Hepatocyte (in vitro differentiated cells): Measurements from ENCODE around the gene SCP2D1. TPM values are rescaled to one million over a fixed set of nuclear protein-coding genes. Genes with fewer than 3 reads are reported as not detected.

Experiments
- DNase-seq: peaks from one replicate; pipeline ENCODE4 v3.0.0-alpha.2; 2016; ENCODE audit warnings: low spot score
- H2AFZ ChIP-seq: fragments of 200-600 bp; sonication (generic); 2 replicates; pipeline ENCODE4 v1.6.0; 2016; ENCODE audit warnings: antibody characterized with exemption, mild to moderate bottlenecking
- H3K27ac ChIP-seq: fragments of 200-600 bp; sonication (generic); 2 replicates; pipeline ENCODE4 v1.5.1; 2016; ENCODE audit warnings: mild to moderate bottlenecking
- H3K27me3 ChIP-seq: fragments of 200-600 bp; sonication (generic); 2 replicates; pipeline ENCODE4 v1.6.1; 2016
- H3K36me3 ChIP-seq: fragments of 200-600 bp; sonication (generic); replicated peaks from 2 replicates; pipeline ENCODE4 v1.5.1; 2016; ENCODE audit warnings: low read depth; ENCODE audit not compliant: insufficient read depth
- H3K4me1 ChIP-seq: fragments of 200-600 bp; sonication (generic); 2 replicates; pipeline ENCODE4 v1.5.1; 2016; ENCODE audit warnings: mild to moderate bottlenecking, moderate library complexity; ENCODE audit not compliant: insufficient read depth
- H3K4me2 ChIP-seq: fragments of 200-600 bp; sonication (generic); 2 replicates; pipeline ENCODE4 v1.6.0; 2016
- H3K4me3 ChIP-seq: fragments of 200-600 bp; sonication (generic); 2 replicates; pipeline ENCODE4 v1.5.1; 2016; ENCODE audit warnings: mild to moderate bottlenecking
- H3K79me2 ChIP-seq: fragments of 200-600 bp; sonication (generic); 2 replicates; pipeline ENCODE4 v1.6.0; 2017; ENCODE audit warnings: mild to moderate bottlenecking
- H3K9me2 ChIP-seq: fragments of 200-600 bp; sonication (generic); replicated peaks from 2 replicates; pipeline ENCODE4 v1.6.0; 2017; ENCODE audit warnings: mild to moderate bottlenecking; ENCODE audit not compliant: insufficient read depth
- H3K9me3 ChIP-seq: fragments of 200-600 bp; sonication (generic); 2 replicates; pipeline ENCODE4 v1.5.1; 2016; ENCODE audit warnings: low read depth, mild to moderate bottlenecking
- H4K20me1 ChIP-seq: fragments of 200-600 bp; sonication (generic); 2 replicates; pipeline ENCODE4 v1.6.0; 2016; ENCODE audit warnings: mild to moderate bottlenecking; ENCODE audit not compliant: insufficient read depth, poor library complexity, severe bottlenecking
- EZH2 ChIP-seq: fragments of 200-600 bp; sonication (generic); IDR thresholded peaks from 2 replicates; pipeline ENCODE4 v1.6.1; 2016; ENCODE audit warnings: antibody characterized with exemption, mild to moderate bottlenecking, borderline replicate concordance
- EZH2phosphoT487 ChIP-seq: fragments of 200-600 bp; sonication (generic); IDR thresholded peaks from one replicate; pipeline ENCODE4 v1.6.1; 2018; ENCODE audit warnings: antibody characterized with exemption, mild to moderate bottlenecking, low read depth, moderate library complexity; ENCODE audit not compliant: unreplicated experiment, severe bottlenecking
- WGBS: methylation state at CpG from one replicate; pipeline ENCODE4 v1.1.6; 2016; ENCODE audit warnings: low lambda C conversion rate; ENCODE audit errors: missing lambda C conversion rate; 5-methylcytosine and 5-hydroxymethylcytosine counted together
- polyA plus RNA-seq: library from polyadenylated mRNA; unstranded; fragments of >200 nt; fragmentation: Nextera tagmentation; extraction: Ambion mirVana; gene quantifications from 2 replicates; pipeline ENCODE4 v1.2.1, GENCODE V29; 2016
- total RNA-seq: library from RNA; depleted of rRNA; stranded (reverse); fragments of >200 nt; gene quantifications from 2 replicates; pipeline ENCODE4 v1.2.3, GENCODE V29; 2014
- TF ChIP-seq, protein P1 (sequence below): fragments of 200-600 bp; sonication (generic); IDR thresholded peaks from 2 replicates; pipeline ENCODE4 v1.5.1; 2016; ENCODE audit warnings: antibody characterized with exemption, mild to moderate bottlenecking; ENCODE audit not compliant: poor library complexity

Gene SCP2D1
- total and polyA plus RNA-seq, 2 experiments from 2014 or later, result not detected

GRCh38 chr20:18839507-18840247 is 26.1 kb downstream of the SCP2D1 start:
- Histone ChIP-seq H3K27me3 (no peaks in the 10 kb centered on the region), H3K9me3 (no peaks in the 10 kb centered on the region), H4K20me1 (no peaks in the 10 kb centered on the region), H3K4me3 (no peak overlapping the region), H3K27ac (no peak overlapping the region), H3K4me1 (peaks cover 5% of the 10 kb centered on the region), H3K9me2 (no peaks in the 10 kb centered on the region), H3K4me2 (no peak overlapping the region), H3K79me2 (no peaks in the 10 kb centered on the region), H2AFZ (no peak overlapping the region), H3K36me3 (no peaks in the 10 kb centered on the region)
- WGBS, result 82% methylated on average over 6 of the region's 6 CpGs
- TF ChIP-seq, protein P1, sequence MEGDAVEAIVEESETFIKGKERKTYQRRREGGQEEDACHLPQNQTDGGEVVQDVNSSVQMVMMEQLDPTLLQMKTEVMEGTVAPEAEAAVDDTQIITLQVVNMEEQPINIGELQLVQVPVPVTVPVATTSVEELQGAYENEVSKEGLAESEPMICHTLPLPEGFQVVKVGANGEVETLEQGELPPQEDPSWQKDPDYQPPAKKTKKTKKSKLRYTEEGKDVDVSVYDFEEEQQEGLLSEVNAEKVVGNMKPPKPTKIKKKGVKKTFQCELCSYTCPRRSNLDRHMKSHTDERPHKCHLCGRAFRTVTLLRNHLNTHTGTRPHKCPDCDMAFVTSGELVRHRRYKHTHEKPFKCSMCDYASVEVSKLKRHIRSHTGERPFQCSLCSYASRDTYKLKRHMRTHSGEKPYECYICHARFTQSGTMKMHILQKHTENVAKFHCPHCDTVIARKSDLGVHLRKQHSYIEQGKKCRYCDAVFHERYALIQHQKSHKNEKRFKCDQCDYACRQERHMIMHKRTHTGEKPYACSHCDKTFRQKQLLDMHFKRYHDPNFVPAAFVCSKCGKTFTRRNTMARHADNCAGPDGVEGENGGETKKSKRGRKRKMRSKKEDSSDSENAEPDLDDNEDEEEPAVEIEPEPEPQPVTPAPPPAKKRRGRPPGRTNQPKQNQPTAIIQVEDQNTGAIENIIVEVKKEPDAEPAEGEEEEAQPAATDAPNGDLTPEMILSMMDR, result no peak
- TF ChIP-seq EZH2phosphoT487 (no peak), EZH2 (no peak)
- no peak for DNase-seq

- Histone ChIP-seq H3K27ac (no peak overlapping the region), H3K9me2 (no peaks in the 10 kb centered on the region), H3K9me3 (no peaks in the 10 kb centered on the region), H3K79me2 (no peaks in the 10 kb centered on the region), H3K36me3 (no peaks in the 10 kb centered on the region), H3K4me1 (peaks cover 5% of the 10 kb centered on the region), H4K20me1 (no peaks in the 10 kb centered on the region), H3K4me2 (no peak overlapping the region), H2AFZ (no peak overlapping the region), H3K4me3 (no peak overlapping the region), H3K27me3 (no peaks in the 10 kb centered on the region)
- no peak for DNase-seq
- 96% methylated on average over 8 of the region's 8 CpGs for WGBS
- TF ChIP-seq EZH2phosphoT487 (no peak), EZH2 (no peak)
- TF ChIP-seq, protein P1, result no peak
These were observed 26.7 kb downstream of the SCP2D1 start for GRCh38 chr20:18840248-18840645.

GRCh38 chr20:18845017-18845416 is 31.4 kb downstream of the SCP2D1 start:
- Histone ChIP-seq H3K27ac (no peak overlapping the region), H3K36me3 (no peaks in the 10 kb centered on the region), H3K4me3 (no peak overlapping the region), H3K9me2 (no peaks in the 10 kb centered on the region), H3K27me3 (no peaks in the 10 kb centered on the region), H3K4me1 (no peaks in the 10 kb centered on the region), H3K79me2 (no peaks in the 10 kb centered on the region), H3K4me2 (no peak overlapping the region), H3K9me3 (no peaks in the 10 kb centered on the region), H2AFZ (no peak overlapping the region), H4K20me1 (no peaks in the 10 kb centered on the region)
- 68% methylated on average over 5 of the region's 5 CpGs for WGBS
- DNase-seq, result no peak
- TF ChIP-seq, protein P1, result no peak
- TF ChIP-seq EZH2 (no peak), EZH2phosphoT487 (no peak)
